IPS DF 4.7 (cell line): ENCODE measurements around the gene CSRNP2.
A peak's percentile ranks its signal among the peaks of the same experiment; 100 is the strongest.
"Not testable (repeated sequence)": the region's sequence is repeated elsewhere in the genome, so short reads cannot be mapped to it uniquely, and the experiment has no call there.

Source experiments
- DNase-seq: peaks from one replicate; pipeline ENCODE4 v3.0.0-alpha.2; 2013; ENCODE audit warnings: low spot score; ENCODE audit errors: extremely low read depth

The CSRNP2 gene

GRCh38 chr12:51028126-51028812, 55.1 kb downstream of the CSRNP2 start:
- DNase-seq: no peak

- DNase-seq: no peak
Measured at GRCh38 chr12:51027342-51027835, 56.0 kb downstream of the CSRNP2 start.

- peak; percentile 92 for DNase-seq
Measured at GRCh38 chr12:51025836-51026638, 57.4 kb downstream of the CSRNP2 start, which contains the start of gene SLC11A2. SLC11A2 (minus strand) TSS chr12:51026384; CDS start chr12:51010728, 15,656 bp downstream.

GRCh38 chr12:51025338-51025835, 58.0 kb downstream of the CSRNP2 start:
- DNase-seq: no peak

GRCh38 chr12:51023625-51024382, 59.6 kb downstream of the CSRNP2 start:
- no peak for DNase-seq

GRCh38 chr12:51021694-51022093, 61.7 kb downstream of the CSRNP2 start:
- DNase-seq: no peak

- no peak for DNase-seq
Measured at GRCh38 chr12:51020448-51021182, 62.8 kb downstream of the CSRNP2 start.

- DNase-seq: no peak
Measured at GRCh38 chr12:51019927-51020326, 63.5 kb downstream of the CSRNP2 start.

GRCh38 chr12:51018956-51019355, 64.4 kb downstream of the CSRNP2 start:
- no peak for DNase-seq

- DNase-seq: no peak
Measured at GRCh38 chr12:51017452-51017851, 65.9 kb downstream of the CSRNP2 start.

- not testable (repeated sequence) for DNase-seq
Measured at GRCh38 chr12:51014467-51014866, 68.9 kb downstream of the CSRNP2 start.

GRCh38 chr12:51013441-51013840, 70.0 kb downstream of the CSRNP2 start:
- DNase-seq: no peak

- no peak for DNase-seq
Measured at GRCh38 chr12:51012570-51013236, 70.7 kb downstream of the CSRNP2 start.

GRCh38 chr12:51011955-51012354, 71.4 kb downstream of the CSRNP2 start:
- DNase-seq: no peak
